ENCODE data around the gene SKI.

The SKI gene

DNA sequence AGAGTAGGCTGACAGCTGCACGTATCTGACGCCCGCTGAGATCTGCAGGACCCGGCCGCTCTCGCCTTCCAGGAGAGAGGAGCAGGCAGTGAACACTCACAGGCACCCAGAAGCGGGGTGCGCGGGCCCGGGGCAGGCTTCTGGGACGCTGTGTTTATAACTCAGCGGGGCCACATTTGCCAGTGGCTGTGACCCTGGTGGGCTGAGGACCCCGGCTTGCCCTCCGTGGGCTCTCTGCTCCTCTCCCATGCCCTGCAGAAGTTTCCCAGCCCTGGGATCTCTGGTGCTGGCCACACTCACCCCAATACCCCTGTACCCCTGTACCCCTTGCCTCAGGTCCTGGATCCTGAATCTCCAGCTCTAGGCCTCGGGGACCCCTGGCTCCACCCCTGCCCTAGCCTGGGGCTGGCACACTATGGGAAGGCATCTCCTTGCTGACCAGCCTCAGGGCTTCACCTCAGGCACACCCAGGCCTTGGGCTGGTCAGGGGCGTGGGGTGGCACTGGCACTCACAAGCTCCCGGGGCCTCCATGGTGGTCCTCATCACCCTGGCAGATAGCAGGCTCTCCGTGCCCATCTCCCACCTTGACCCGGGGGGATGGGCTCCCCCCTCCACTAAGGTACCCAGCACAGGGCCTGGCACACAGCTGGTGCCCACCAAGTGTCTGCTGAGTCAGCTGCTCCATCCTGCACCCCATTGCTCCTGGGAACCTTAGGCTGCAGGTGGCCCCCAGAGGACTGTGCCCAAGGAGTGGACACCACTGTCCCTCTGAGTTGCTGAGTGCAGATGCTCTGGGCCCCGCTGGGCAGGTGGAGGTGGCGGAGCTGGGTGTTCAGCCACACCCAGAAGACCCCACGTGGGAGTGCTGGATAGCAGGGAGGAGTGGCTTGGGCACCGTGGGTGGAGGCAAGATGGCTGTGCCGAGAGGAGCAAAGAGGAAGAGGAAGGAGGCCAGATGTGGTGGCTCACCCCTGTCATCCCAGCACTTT lies 130.8 kb downstream of the SKI start:
- H3K9me3 ChIP-seq (ENCODE audit: insufficient read depth, low read length): no peaks in the 10 kb centered on the region
- H3K4me3 ChIP-seq (ENCODE audit: insufficient read length, low read depth): no peak overlapping the region
- no peaks in the 10 kb centered on the region for H3K27me3 ChIP-seq (ENCODE audit: insufficient read depth, insufficient read length)
- TF ChIP-seq SUZ12 (IDR thresholded peaks at IDR 0.05; ENCODE audit: extremely low read depth, insufficient read depth, insufficient read length) (no peak), YY1 (IDR thresholded peaks at IDR 0.05; ENCODE audit: insufficient read depth, insufficient read length) (no peak)
- no peak for DNase-seq (ENCODE audit: low read depth, low spot score)
- H3K9ac ChIP-seq (ENCODE audit: insufficient read length, low read depth): no peak overlapping the region
- peaks cover 2% of the 10 kb centered on the region for H3K4me1 ChIP-seq (ENCODE audit: insufficient read depth, insufficient read length)
- no peaks in the 10 kb centered on the region for H3K36me3 ChIP-seq (ENCODE audit: insufficient read depth, insufficient read length, low read length)
